Left renal pelvis (tissue), 4 donors: Measurements from ENCODE around the gene TAS1R2. TPM values are rescaled to one million over a fixed set of nuclear protein-coding genes. Genes with fewer than 3 reads are reported as not detected.
A peak's percentile ranks its signal among the peaks of the same experiment; 100 is the strongest.

Experiments
- DNase-seq, 4 donors: peaks; one replicate each; pipeline ENCODE4 v3.0.0-alpha.2; 2013; ENCODE audit warnings: low read depth in 4 of 4, low spot score in 3 of 4
- polyA plus RNA-seq, 4 donors: library from polyadenylated mRNA; unstranded; fragments of 120-200 nt; gene quantifications; one replicate each; pipeline ENCODE4 v1.2.1, GENCODE V29; 2013; ENCODE audit not compliant: insufficient read length in 4 of 4

TAS1R2 gene
- polyA plus RNA-seq, 4 donors = not detected

DNA sequence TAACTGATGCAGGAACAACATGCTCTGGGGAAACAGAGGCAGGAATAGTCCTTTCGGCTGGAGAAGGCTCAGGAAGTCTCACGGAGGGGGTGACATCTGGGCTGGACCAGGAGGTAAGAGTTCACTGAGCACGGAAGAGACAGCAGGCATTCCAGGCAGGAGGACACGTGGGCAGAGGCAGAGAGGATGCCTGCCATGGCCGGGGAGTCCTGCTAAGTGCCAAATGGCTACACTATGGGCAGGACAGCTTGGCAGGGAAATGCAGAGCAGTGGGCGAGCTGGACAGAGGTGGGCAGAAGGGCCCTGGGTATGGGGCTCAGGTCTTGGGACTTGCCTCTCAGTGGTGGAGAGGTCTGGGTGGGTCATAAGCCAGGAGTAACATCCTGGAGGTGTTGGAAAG is 25.3 kb upstream of the TAS1R2 start:
- DNase-seq = no peak

DNA sequence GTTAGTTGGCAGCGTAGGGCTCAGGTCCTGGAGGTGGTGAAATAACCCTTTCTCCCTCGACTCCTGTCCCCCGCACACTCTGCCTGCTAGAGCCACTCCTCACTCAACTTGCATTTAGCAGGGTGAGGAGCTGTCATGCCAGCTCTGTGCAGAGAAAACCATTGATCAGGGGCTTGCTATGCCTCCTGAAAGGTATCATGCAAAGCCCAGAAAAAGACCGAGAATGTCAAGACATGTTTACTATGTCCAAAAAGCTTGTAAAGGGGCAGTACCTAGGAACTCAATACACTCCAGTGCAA is 24.9 kb upstream of the TAS1R2 start:
- DNase-seq = no peak

DNA sequence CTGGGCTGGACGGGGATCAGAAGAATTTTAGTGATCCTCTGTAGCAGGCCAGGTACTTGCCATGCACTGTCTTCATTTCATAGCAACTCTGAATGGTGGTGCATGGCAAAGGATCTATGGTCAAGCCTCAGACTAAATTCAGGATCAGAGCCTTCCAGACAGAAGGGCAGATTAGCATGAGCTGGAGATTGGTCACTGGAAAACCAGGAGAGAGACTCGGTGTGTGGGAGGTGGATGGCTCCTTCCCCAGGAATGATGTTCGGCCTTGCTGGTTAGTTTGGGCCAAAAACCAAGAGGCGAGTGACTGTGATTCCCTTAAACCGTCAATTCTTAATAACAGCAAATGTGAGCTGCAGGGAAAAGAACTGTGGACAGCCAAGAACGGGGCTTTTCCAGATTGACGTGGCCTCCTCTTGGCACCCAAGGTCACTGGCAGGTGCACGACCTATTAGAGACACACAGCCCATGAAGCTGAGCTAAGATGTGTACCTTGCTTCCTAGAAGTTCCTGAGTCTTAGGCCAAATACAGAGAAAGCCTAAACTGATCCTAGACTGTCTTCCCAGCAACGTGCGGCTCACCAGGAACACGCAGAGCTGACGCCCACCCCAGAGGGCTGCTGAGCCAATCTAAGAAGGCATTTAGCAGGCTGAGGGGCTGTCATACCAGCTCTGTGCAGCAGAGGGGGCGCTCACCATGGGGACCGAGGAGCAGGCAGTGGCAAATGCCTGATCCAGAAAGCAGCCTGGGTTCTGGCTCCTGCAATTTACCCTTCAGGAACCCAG is 24.4 kb upstream of the TAS1R2 start:
- no peak for DNase-seq

DNA sequence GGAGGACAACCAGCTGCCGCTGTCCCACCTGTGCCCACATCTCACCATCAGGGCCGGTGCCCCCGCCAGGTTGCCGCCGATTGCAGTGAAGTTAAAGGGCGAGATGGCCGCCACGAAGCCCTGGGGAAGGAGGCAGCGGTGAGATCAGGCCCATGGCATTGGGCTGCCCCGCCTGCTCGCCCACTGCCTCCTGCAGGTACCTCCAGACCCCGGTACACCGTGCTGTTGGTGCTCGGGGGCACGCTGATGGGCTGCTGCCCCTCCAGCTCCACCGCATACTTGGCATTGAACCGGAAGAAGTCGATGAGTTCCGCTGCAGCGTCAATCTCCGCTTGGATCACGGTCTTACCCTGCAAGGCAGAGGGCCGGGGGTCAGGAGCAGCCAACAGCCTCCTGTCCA is 23.6 kb upstream of the TAS1R2 start:
- no peak for DNase-seq

DNA sequence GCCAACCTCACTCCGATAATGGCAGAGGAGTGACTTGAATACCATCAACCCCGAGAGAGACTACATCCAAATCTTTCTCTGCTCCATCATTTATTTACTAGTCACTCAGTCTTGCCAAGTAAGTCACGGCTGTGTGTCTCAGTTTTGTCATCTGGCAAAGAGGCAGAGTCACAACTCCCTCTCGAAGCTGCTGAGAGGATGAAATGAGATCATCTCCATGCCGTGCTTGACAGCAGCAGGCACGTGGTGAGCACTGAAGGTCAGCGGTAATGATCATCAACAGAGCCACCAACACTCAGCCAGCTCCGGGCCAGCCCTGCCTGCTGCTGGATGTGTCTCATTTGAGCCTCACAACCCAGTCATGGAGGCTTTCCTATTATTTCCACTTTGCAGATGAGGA is 23.0 kb upstream of the TAS1R2 start:
- no peak for DNase-seq

DNA sequence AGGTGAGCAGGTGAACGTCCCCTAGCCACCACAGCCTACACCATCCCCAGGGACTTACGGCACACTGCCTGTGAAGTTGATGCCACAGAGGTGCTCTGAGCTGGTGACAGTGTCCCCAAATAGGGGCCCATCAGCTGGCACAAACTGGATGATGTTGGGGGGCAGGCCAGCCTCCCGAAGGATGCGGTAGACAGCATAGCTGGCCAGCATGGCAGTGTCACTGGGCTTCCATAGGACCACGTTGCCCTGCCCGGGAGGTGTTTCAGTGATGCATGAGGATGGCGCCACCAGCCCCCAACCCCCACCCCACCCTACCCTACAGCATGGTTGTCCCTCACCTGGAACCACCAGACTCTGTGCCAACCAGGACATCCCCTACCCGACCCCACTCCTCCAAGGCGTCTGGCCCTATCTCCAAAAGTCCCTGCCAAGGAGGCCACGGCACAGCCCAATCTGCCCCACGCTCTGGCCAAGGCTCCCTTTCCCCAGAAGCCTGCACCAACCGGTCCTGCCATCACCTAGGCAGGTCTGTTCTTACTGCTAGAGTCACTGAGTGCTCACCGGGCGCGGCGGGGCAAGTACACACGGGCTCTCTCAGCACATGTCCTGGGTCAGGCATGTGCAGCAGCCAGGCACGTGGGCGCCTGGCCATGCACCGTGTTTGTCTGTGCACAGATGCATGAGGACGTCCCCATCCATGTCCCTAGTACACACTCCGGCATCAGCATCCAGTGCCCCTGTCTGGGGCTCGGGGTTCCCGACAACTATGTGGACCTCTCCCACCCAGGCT is 22.4 kb upstream of the TAS1R2 start:
- no peak for DNase-seq

DNA sequence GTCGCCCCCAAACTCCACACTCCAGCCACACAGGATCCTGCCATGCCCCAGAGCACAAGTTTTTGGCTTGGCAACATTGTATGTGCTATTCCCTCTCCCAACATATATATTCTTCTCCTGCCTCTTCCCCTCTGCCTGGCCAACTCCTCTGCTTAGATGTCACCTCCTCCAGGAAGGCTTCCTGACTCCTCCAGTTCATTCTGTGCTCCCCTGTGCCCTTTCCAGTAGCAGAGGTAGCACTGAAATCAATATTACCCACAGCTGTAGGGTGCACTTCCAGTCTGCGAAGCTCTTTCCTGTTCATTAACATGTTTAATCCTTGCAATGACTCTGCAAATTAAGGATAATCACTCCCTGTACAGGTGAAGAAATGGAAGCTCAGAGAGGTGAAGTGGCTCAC is 21.7 kb upstream of the TAS1R2 start:
- DNase-seq = no peak

DNA sequence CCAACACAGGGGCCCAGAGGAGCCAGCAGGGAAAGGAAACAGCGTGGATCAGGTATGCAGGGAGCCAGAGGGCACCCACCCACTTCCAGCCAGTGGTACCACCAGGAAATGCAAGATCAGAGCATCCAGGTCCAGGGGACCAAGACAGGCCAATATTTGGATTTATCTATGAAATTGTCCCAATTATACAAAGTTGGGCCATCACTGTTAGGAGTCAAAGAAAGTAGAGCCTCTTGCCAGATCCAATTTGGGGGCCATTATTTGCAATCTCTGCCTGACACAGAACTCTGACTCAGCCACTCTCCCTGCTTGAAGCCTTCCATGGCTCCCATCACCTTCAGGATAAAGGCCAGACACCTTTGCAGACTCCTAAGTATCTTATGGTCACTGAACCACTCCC is 21.1 kb upstream of the TAS1R2 start:
- DNase-seq = no peak

DNA sequence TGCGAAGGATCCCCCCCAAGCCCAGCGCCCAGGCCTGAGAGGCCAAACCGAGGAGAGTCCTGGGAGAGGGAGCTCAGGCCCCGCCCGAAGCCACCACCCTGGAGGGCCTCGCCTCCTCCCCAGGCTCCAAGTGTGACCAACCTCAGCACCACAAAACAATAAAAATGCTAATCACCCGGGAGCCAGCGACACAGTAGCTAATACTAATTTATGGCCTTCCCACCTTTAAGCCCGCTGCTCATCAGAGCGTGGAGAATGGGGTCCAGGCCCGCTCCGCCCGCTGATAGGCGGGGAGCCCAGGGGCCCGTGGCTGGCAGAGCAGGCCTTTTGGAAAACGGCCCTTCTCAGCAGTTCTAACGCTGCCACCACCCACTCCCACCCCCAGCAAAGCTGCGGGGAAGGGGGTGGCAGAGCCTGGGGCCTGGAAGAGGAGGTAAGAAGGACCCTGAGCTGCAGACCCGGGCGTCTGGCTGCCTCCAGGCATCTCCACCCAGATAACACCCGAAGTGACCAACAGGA is 20.4 kb upstream of the TAS1R2 start:
- DNase-seq = peak in 2 of 4 donors; percentile 43 to 57

DNA sequence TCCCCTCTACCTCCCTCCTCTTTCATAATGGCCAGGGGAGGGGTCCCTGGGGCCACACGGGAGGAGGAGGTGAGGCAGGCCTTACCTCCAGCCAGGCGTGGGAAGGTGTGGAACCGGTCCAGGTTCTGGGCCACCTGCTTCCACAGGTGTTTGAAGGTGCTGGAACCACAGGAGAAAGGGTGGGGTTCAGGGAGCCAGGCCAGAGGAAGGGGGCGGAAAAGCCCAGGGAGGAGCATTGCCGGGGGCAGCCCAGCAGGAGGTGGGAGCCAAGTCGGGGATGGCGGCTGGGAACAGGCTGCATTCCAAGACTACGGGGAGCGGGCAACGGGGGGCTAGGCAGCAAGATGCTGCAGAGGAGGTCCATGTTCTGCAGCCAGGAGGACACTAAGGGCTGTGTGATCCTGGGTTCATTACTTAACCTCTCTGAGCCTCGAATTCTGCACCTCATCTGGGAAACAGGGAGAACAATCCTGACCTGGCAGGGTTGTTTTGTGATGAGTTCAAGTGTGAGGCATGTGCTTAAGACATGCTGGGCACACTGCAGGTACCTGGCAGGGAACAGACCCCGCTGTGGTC is 19.8 kb upstream of the TAS1R2 start:
- no peak for DNase-seq

DNA sequence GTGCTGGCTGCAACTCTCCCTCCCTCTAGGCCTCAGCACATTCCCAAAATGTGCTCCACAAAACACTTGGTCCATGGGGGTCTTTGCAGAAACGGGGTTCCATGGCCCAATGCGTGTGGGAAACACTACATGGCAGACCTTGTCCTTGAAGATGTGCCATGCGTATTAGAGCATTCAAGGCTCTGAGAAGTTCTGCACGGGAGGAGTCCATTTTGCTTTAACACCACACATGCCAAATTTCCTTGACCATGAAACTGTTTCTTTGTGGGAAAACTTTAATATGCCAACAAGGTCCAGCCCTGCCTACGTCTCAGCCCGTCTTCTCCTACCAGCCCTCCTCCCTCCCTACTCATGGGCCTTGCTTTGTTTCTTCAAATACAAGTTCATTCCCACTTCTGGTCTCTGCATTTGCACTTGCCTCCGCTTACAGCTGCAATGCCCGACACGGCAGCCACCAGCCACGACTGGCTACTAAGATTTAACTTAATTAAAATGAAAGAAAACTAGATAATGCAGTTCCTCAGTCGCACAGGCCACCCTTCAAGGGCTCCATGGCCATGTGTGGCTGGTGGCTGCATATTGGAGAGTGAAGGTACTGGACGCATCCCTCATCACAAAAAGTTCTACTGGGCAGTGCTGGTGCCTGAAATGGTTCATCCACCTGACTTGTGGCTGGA is 19.2 kb upstream of the TAS1R2 start:
- DNase-seq = no peak

DNA sequence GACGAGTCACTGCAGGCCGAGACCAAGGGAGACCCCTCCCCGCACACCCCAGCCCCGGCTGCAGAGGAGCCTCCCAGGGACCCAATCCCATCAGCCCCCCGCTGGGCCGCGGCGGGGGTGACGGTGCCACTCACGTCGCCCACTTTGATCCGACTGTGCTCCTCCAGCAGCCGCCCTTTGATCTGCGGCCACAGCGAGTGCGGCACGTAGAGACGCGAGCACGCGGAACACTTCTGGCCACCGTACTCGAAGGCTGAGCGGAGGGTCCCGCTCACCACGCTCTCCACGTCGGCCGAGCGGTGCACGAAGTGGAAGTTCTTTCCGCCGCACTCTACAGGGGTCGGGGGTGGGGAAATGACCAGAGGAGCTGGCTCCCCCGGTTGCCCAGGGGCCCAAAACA is 17.8 kb upstream of the TAS1R2 start:
- no peak for DNase-seq

DNA sequence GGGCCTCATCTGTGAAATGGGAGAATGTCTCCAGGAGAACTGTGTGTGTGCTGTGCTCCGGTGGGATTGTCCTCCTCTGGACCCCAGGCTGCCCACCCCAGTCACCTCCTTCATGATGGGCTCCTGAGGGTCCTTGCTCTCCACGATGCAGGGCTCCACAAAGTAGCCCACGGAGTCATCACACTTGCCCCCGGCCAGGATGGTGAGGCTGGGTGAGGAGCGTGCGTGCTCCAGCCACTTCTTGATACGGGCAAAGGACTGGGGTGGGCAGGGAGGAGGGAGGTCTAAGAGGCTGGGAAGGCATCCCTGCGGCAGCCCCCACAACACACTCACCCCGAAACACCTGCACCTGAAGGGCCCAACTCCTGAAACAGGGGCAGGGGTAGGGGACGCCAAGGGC is 16.8 kb upstream of the TAS1R2 start:
- no peak for DNase-seq

DNA sequence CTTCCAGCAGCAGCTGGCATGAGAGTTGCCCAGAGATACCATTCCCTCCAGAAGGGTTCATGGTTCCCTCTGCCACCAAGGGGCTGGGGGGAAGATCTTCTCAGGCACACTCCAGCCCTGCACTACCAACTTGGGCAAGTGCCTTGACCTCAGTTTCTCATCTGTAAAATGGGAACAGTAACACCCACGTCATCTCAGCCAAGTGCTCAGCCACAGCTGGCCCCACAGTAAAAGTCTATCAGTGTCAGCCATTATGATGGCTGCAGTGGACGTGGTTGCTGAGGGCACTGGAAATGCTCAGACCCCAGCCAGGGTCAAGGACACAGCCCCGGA is 16.3 kb upstream of the TAS1R2 start:
- DNase-seq = no peak

DNA sequence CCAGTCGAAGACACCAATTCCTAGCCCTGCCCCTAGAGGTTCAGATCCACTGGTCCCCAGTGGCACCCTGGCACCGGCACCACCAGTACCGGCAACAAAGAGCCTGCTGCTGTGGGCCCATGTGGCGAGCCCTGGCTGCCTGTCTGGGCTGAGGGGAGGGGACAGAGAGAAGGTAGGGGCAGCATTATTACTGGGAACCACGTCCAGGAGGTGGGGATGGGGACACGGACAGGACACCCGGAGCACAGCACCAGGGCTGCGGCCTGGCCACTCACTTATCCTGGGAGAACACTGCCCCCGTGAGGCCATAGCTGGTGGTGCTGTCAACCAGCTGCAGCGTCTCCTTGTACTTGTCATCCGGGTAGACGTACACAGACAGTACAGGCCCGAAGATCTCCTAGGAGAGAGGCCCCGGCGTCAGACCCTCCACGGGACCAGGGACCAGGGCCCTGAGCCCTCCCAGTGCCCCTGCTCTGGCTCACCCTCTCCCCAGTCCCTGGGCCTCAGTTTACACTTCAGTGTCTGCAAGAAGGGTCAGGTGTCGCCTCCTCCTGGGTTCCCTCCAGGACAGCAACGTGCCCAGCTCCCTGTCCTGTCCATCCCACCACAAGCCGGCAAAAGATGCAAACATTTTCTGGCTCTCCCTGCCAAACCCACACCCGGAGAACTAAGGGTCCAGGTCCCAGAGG is 15.8 kb upstream of the TAS1R2 start:
- peak; percentile 53 to 74 (median 61) for DNase-seq

DNA sequence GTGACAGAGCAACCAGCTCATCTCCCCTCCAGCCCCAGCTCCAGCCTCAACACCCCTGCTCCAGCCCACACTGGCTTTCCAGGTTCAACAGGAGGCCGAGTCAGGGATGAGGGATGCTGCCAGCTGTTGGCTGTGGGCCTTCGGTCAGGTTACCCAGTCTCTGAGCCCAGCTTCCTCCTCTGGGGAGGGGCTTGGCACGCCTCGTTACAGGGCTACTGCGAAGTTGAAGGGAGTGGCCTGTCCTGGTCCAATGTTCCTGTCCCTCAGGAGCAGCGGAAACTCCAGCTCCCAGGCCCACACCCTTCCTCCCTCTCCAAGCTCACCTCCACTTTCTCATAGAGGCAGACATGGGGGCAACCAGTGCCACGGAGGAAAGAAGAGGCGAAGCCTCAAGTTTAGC is 15.1 kb upstream of the TAS1R2 start:
- no peak for DNase-seq

DNA sequence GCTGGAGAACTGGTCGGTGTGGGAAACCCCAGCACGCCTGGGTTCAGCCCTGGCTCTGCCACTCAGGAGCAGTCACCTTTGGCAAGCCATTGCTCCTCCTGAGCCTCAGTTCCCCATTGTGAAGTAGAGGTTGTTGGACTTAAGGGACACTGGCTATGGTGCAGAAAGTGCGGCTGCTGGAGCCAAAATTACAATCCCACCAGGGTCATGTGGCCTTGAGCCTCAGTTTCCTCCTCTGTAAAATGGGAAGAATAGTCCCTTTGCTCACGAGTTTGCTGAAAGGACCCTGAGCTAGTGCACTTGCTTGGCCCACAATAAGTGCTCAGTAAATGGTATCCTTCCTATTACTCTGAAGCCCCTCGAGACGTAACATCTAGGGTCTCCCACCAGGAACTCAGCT is 14.6 kb upstream of the TAS1R2 start:
- no peak for DNase-seq

DNA sequence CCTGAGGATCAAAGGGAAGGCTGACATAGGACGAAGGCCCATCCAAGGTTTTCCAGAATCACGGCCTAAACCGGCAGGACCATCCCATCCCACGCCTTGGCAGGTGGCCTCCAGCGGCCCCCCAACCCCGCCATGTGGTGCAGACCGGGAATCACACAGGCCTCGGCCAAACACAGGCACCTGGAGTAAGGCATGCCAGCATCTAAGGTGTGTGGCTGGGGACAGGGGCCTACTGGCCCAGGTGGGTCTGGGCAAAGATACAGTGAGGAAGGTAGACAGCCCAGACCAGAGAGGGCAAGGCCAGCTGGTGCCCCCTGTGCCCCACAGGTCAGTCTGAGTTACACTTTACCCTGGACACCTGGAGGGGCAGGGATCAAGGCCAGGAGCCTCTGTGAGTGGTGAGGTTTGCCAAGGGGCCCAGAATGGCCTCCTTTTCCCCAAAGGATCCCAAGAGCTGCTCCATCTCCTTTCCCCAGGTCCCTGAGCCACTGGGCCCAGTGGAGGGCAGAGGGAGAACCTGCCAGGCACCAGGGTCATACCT is 12.7 kb upstream of the TAS1R2 start:
- DNase-seq = no peak

DNA sequence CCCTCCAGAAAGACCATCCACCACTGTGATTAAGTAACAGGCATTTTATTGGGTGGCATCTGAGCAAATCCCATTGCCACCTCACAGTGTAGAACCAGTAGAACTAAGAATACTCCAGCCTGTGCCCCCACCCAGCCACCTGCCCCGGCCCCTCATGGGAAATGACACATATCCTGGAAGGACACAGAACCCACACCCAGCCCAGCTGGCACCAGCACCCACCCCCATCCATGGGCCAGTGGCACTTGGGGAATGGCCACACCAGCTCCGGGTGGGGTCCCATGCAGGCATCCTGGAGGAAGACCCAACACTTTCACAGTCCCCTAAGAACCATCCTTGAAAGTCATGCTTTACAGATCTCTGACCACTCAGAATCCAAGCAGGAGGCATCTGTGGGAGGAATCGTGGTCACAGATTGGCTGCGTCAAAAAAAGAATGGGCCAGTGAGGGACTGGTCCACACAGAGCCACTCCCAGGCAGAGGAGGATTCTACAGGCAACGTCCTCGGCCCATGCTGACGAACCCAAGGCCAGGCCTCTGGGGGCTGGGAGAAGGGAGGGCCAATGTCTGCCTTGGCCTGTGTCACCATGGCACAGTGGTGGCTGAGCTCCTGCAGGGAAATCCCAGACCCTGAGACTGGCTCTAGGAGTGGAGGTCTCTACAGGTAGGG is 12.1 kb upstream of the TAS1R2 start:
- no peak for DNase-seq

DNA sequence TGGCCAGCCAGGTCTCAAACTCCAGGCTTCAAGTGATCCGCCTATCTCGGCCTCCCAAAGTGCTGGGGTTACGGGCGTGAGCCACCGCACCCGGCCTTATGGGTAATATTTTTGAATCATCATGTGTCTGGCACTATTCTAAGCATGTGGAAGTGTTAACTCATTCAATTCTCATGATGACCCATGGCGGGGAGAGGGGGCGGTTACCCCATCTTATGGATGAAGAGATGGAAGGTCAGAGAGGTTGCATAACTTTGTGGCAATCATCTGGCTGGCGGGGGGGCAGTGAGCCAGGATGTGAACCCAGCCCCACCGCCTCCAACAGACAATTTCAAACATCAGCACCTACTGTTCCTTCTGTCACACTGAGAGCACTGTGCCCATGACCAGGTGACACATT is 11.5 kb upstream of the TAS1R2 start:
- DNase-seq = no peak
